22Rv1 (cell line): Measurements from ENCODE around the gene PTF1A.

ENCODE experiments used
- H3K27ac ChIP-seq: fragments of 450-650 bp; 2 replicates; pipeline ENCODE4 v1.5.1; 2017
- CTCF ChIP-seq: fragments of 450-650 bp; IDR thresholded peaks from 2 replicates; pipeline ENCODE4 v1.5.1; 2017; ENCODE audit warnings: mild to moderate bottlenecking
- ZFX ChIP-seq: fragments of 450-650 bp; IDR thresholded peaks from 2 replicates; pipeline ENCODE4 v1.6.1; 2017; ENCODE audit warnings: antibody characterized with exemption, borderline replicate concordance

The PTF1A gene

GRCh38 chr10:23187155-23187554 lies 5.0 kb upstream of the PTF1A start:
- TF ChIP-seq CTCF = no peak
- TF ChIP-seq ZFX = no peak
- H3K27ac ChIP-seq = no peak overlapping the region

GRCh38 chr10:23189024-23189423 lies 3.1 kb upstream of the PTF1A start:
- no peak for TF ChIP-seq ZFX
- no peak overlapping the region for H3K27ac ChIP-seq

- TF ChIP-seq ZFX = no peak
- TF ChIP-seq CTCF = no peak
- no peak overlapping the region for H3K27ac ChIP-seq
Observed at GRCh38 chr10:23190872-23191763, 994 bp upstream of the PTF1A start.

- no peak overlapping the region for H3K27ac ChIP-seq
- TF ChIP-seq ZFX = no peak
- no peak for TF ChIP-seq CTCF
Observed at GRCh38 chr10:23192712-23193434, 761 bp downstream of the PTF1A start.

- H3K27ac ChIP-seq = no peak overlapping the region
- TF ChIP-seq ZFX = no peak
- TF ChIP-seq CTCF = no peak
Observed at GRCh38 chr10:23193435-23194074, 1.4 kb downstream of the PTF1A start.

GRCh38 chr10:23194471-23194965 lies 2.4 kb downstream of the PTF1A start:
- no peak overlapping the region for H3K27ac ChIP-seq
- no peak for TF ChIP-seq CTCF
- no peak for TF ChIP-seq ZFX

GRCh38 chr10:23194966-23195845 lies 3.1 kb downstream of the PTF1A start:
- TF ChIP-seq ZFX (no peak), CTCF (no peak)

More at GRCh38 chr10:23194966-23195845, 3.1 kb downstream of the PTF1A start:
- H3K27ac ChIP-seq = no peak overlapping the region
